Liver (tissue), 9 donors: ENCODE results near the gene PRPF19. TPM values are rescaled to one million over a fixed set of nuclear protein-coding genes. Genes with fewer than 3 reads are reported as not detected.

ENCODE experiments used
- DNase-seq: peaks from one replicate; pipeline ENCODE4 v3.0.0-alpha.2; 2017; ENCODE audit warnings: low spot score
- H3K27ac ChIP-seq, 2 donors: one replicate each; pipeline ENCODE4 v1.7.0; 2013; ENCODE audit warnings: inconsistent platforms in 2 of 2, low read length in 2 of 2, control low read depth in 1 of 2, low read depth in 1 of 2, mild to moderate bottlenecking in 1 of 2
- H3K27me3 ChIP-seq, 4 donors: one replicate each; pipeline versions ENCODE4 v1.6.1 to v1.7.0; 2013; ENCODE audit warnings: low read length in 3 of 4, inconsistent platforms in 1 of 4, mild to moderate bottlenecking in 1 of 4, moderate library complexity in 1 of 4; ENCODE audit not compliant: control insufficient read depth in 4 of 4, insufficient read depth in 4 of 4
- H3K36me3 ChIP-seq, 4 donors: one replicate each; pipeline versions ENCODE4 v1.6.1 to v1.7.0; 2013; ENCODE audit warnings: low read length in 3 of 4, mild to moderate bottlenecking in 3 of 4, low read depth in 1 of 4, moderate library complexity in 1 of 4; ENCODE audit not compliant: control insufficient read depth in 4 of 4, insufficient read depth in 3 of 4
- H3K4me1 ChIP-seq, 4 donors: one replicate each; pipeline versions ENCODE4 v1.6.1 to v1.7.0; 2013; ENCODE audit warnings: low read length in 3 of 4, mild to moderate bottlenecking in 3 of 4, moderate library complexity in 1 of 4; ENCODE audit not compliant: control insufficient read depth in 4 of 4, insufficient read depth in 4 of 4
- H3K4me3 ChIP-seq, 3 donors: one replicate each; pipeline versions ENCODE4 v1.6.1 to v1.7.0; 2013; ENCODE audit warnings: low read length in 3 of 3, control low read depth in 1 of 3, low read depth in 1 of 3, mild to moderate bottlenecking in 1 of 3
- H3K9ac ChIP-seq, 2 donors: one replicate each; pipeline ENCODE4 v1.7.0; 2013; ENCODE audit warnings: low read length in 2 of 2, mild to moderate bottlenecking in 2 of 2, moderate library complexity in 2 of 2, control low read depth in 1 of 2, low read depth in 1 of 2
- H3K9me3 ChIP-seq, 4 donors: one replicate each; pipeline versions ENCODE4 v1.6.1 to v1.7.0; 2013; ENCODE audit warnings: low read length in 3 of 4; ENCODE audit not compliant: control insufficient read depth in 4 of 4
- FOXA1 ChIP-seq: IDR thresholded peaks from 2 replicates; pipeline ENCODE4 v1.6.1; 2016; ENCODE audit warnings: antibody characterized with exemption
- FOXA2 ChIP-seq: IDR thresholded peaks from 2 replicates; pipeline ENCODE4 v1.6.1; 2016; ENCODE audit warnings: antibody characterized with exemption
- GABPA ChIP-seq, 2 donors: IDR thresholded peaks in 1 of 2; conservative IDR thresholded peaks in 1 of 2; 2 replicates each; pipeline ENCODE4 v1.6.1; 2016; ENCODE audit warnings: antibody characterized with exemption in 2 of 2, mild to moderate bottlenecking in 1 of 2, moderate library complexity in 1 of 2
- HNF4A ChIP-seq, 2 donors: conservative IDR thresholded peaks; 2 replicates each; pipeline ENCODE4 v1.6.1; 2016; ENCODE audit warnings: antibody characterized with exemption in 2 of 2, mild to moderate bottlenecking in 2 of 2
- HNF4G ChIP-seq: IDR thresholded peaks from 2 replicates; pipeline ENCODE4 v1.6.1; 2016; ENCODE audit warnings: antibody characterized with exemption
- JUND ChIP-seq, 2 donors: IDR thresholded peaks; 2 replicates each; pipeline ENCODE4 v1.6.1; 2016; ENCODE audit warnings: antibody characterized with exemption in 2 of 2
- RAD21 ChIP-seq, 2 donors: IDR thresholded peaks; 2 replicates each; pipeline ENCODE4 v1.6.1; 2016; ENCODE audit warnings: antibody characterized with exemption in 2 of 2, mild to moderate bottlenecking in 2 of 2
- RXRA ChIP-seq, 2 donors: IDR thresholded peaks; 2 replicates each; pipeline ENCODE4 v1.6.1; 2017 to 2018; ENCODE audit warnings: antibody characterized with exemption in 2 of 2, mild to moderate bottlenecking in 1 of 2
- TAF1 ChIP-seq: conservative IDR thresholded peaks from 2 replicates; pipeline ENCODE4 v1.6.1; 2016; ENCODE audit warnings: antibody characterized with exemption, mild to moderate bottlenecking
- YY1 ChIP-seq: IDR thresholded peaks from 2 replicates; pipeline ENCODE4 v1.6.1; 2016; ENCODE audit warnings: antibody characterized with exemption, mild to moderate bottlenecking
- WGBS: extraction: QIAGEN DNeasy Blood & Tissue Kit; methylation state at CpG from one replicate; pipeline ENCODE4 v1.1.7; 2013; 5-methylcytosine and 5-hydroxymethylcytosine counted together
- polyA plus RNA-seq, 2 donors: library from polyadenylated mRNA; stranded (reverse) in 1 of 2; unstranded in 1 of 2; fragments of 200-250 nt in 1 of 2; fragments of >200 nt in 1 of 2; fragmentation: Nextera tagmentation in 1 of 2; extraction: Ambion mirVana in 1 of 2; gene quantifications; one replicate each; pipeline versions ENCODE4 v1.2.1 to v1.2.3, GENCODE V29; 2013 to 2015
- total RNA-seq, 2 donors: library from RNA; depleted of rRNA; stranded (reverse); fragments of >200 nt; gene quantifications; one replicate each; pipeline ENCODE4 v1.2.3, GENCODE V29; 2014
- TF ChIP-seq, protein P1 (sequence below): IDR thresholded peaks from 2 replicates; pipeline ENCODE4 v1.6.1; 2016; ENCODE audit warnings: antibody characterized with exemption
- TF ChIP-seq, protein P2 (sequence below): IDR thresholded peaks from 2 replicates; pipeline ENCODE4 v1.6.1; 2016; ENCODE audit warnings: antibody characterized with exemption
- TF ChIP-seq, protein P3 (sequence below): IDR thresholded peaks from 2 replicates; pipeline ENCODE4 v1.6.1; 2016; ENCODE audit warnings: antibody characterized with exemption, mild to moderate bottlenecking
- donor health status: healthy.
- donor health status: healthy.
- donor health status: healthy.
- donor health status: healthy.
- donor health status: healthy.

PRPF19 gene
- total and polyA plus RNA-seq, 4 donors: 25.4 to 57.1 (median 40.4) TPM

DNA sequence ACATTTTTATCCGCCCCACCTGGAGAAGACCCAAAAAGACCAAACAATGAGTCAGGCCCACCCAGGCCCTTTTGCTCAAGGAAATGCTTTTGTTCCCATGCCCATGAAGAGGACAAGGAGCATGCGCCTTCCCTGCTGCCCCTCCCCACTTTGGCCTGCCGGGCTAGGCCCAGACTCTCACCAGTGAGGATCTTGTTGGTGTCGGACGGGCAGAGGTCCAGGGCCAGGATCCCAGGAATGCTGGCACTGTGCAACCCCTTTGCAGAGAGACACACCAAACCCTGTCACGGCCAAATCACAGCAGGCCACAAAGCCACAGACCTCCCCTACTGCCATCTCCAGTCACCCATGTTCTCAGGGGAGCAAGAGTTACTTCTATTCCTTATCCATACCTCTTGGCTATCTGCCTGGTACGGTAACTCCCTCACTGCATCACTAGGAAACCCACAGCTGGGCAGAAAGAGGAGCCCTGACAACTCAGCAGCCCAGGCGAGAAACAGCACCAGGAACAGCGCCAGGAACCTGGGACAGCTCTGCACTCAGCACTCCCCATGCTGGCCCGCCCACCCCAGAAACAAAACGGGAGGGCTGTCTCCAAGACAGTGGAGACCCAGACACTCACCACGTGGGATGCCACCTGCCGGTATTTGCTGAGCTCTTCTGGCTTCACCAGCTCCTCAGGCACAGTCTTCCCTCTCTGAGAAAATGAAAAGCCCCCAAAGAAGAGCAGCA, 5.5 kb downstream of the PRPF19 start:
- Histone ChIP-seq H3K27me3 (no peaks in the 10 kb centered on the region), H3K9ac (no peak overlapping the region), H3K27ac (no peak overlapping the region), H3K9me3 (no peaks in the 10 kb centered on the region), H3K4me1 (peaks cover 0 to 37% (median 27%) of the 10 kb centered on the region in 4 donors), H3K36me3 (peaks cover 8 to 63% (median 54%) of the 10 kb centered on the region in 4 donors), H3K4me3 (no peak overlapping the region)
- no peak for DNase-seq
- WGBS: 81% methylated on average over 13 of the region's 13 CpGs
- TF ChIP-seq HNF4G (no peak), TAF1 (no peak), FOXA2 (no peak), GABPA (IDR thresholded peaks at IDR 0.05 in 1 of 2, conservative IDR thresholded peaks at IDR 0.05 in 1 of 2) (no peak), YY1 (no peak), RAD21 (IDR thresholded peaks at IDR 0.05) (no peak), JUND (IDR thresholded peaks at IDR 0.05) (no peak), RXRA (IDR thresholded peaks at IDR 0.05) (no peak), FOXA1 (no peak)
- TF ChIP-seq, protein P1, sequence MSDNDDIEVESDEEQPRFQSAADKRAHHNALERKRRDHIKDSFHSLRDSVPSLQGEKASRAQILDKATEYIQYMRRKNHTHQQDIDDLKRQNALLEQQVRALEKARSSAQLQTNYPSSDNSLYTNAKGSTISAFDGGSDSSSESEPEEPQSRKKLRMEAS: no peak
- TF ChIP-seq, protein P2, sequence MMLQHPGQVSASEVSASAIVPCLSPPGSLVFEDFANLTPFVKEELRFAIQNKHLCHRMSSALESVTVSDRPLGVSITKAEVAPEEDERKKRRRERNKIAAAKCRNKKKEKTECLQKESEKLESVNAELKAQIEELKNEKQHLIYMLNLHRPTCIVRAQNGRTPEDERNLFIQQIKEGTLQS: no peak
- TF ChIP-seq, protein P3, sequence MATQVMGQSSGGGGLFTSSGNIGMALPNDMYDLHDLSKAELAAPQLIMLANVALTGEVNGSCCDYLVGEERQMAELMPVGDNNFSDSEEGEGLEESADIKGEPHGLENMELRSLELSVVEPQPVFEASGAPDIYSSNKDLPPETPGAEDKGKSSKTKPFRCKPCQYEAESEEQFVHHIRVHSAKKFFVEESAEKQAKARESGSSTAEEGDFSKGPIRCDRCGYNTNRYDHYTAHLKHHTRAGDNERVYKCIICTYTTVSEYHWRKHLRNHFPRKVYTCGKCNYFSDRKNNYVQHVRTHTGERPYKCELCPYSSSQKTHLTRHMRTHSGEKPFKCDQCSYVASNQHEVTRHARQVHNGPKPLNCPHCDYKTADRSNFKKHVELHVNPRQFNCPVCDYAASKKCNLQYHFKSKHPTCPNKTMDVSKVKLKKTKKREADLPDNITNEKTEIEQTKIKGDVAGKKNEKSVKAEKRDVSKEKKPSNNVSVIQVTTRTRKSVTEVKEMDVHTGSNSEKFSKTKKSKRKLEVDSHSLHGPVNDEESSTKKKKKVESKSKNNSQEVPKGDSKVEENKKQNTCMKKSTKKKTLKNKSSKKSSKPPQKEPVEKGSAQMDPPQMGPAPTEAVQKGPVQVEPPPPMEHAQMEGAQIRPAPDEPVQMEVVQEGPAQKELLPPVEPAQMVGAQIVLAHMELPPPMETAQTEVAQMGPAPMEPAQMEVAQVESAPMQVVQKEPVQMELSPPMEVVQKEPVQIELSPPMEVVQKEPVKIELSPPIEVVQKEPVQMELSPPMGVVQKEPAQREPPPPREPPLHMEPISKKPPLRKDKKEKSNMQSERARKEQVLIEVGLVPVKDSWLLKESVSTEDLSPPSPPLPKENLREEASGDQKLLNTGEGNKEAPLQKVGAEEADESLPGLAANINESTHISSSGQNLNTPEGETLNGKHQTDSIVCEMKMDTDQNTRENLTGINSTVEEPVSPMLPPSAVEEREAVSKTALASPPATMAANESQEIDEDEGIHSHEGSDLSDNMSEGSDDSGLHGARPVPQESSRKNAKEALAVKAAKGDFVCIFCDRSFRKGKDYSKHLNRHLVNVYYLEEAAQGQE: no peak

DNA sequence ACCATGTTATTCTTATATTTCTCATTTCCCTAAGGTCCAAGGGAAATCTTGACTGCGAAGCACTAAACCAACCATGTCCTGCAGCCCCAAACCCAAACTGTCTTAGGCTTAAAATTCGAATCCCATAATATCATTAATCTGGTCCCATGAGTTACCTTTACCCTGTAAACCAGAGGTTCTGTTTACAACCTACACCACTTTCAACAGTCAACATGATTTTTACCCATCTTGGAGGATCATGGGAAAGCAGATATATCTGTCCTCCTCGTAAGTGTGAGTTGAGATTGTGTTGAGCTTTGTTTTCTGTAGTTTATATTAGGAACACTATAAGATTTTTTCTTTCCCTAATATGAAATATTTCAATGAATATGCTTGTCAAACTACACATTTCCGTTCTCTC, 6.4 kb downstream of the PRPF19 start:
- Histone ChIP-seq H3K9me3 (no peaks in the 10 kb centered on the region), H3K27me3 (no peaks in the 10 kb centered on the region), H3K4me1 (peaks cover 0 to 29% (median 21%) of the 10 kb centered on the region in 4 donors), H3K4me3 (no peak overlapping the region), H3K36me3 (peaks cover 8 to 71% (median 62%) of the 10 kb centered on the region in 4 donors), H3K27ac (no peak overlapping the region), H3K9ac (no peak overlapping the region)
- TF ChIP-seq YY1: no peak
- peak in 1 of 2 donors; percentile 38 for TF ChIP-seq HNF4A (conservative IDR thresholded peaks at IDR 0.05)
- DNase-seq: no peak
- 62% methylated on average over 4 of the region's 4 CpGs for WGBS
